Prostate gland (tissue), 2 donors: ENCODE results near the gene SLC44A5.

Experiments
- POLR2A ChIP-seq: fragments of 450-650 bp; IDR thresholded peaks from one replicate; pipeline ENCODE4 v1.6.1; 2016; ENCODE audit warnings: antibody characterized with exemption, mild to moderate bottlenecking
- POLR2AphosphoS5 ChIP-seq: sonication (generic); formaldehyde crosslinking; IDR thresholded peaks from one replicate; pipeline ENCODE4 v1.6.1; 2017; ENCODE audit warnings: antibody characterized with exemption
- TF ChIP-seq, protein P1 (sequence below), 4 experiments: fragments of 200-600 bp in 2 of 4; fragments of 450-650 bp in 2 of 4; sonication (generic) in 2 of 4; IDR thresholded peaks; 1 replicate in 3 of 4; 2 replicates in 1 of 4; pipeline ENCODE4 v1.5.1; 2016 to 2019; ENCODE audit warnings: antibody characterized with exemption in 4 of 4, mild to moderate bottlenecking in 2 of 4, moderate library complexity in 2 of 4

DNA sequence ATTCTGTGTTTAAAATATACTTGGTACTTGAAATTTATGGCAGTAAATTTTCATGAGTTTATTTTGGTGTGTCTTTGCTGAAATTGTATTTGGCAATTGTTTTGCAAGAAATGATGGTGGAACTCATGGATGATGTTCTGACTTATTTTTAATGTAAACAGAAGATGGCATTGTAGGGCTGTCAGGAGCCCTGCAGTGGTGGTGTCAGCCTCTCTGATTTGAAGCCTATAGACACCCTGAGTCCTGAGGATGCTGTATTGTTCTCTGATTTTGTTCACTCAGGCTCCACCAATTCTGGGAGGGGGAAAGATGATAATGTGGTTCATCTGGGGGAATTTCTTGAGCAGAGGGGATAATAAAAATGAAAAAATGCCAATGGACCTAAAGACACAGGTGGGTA lies 396.9 kb downstream of the SLC44A5 start:
- TF ChIP-seq, protein P1, sequence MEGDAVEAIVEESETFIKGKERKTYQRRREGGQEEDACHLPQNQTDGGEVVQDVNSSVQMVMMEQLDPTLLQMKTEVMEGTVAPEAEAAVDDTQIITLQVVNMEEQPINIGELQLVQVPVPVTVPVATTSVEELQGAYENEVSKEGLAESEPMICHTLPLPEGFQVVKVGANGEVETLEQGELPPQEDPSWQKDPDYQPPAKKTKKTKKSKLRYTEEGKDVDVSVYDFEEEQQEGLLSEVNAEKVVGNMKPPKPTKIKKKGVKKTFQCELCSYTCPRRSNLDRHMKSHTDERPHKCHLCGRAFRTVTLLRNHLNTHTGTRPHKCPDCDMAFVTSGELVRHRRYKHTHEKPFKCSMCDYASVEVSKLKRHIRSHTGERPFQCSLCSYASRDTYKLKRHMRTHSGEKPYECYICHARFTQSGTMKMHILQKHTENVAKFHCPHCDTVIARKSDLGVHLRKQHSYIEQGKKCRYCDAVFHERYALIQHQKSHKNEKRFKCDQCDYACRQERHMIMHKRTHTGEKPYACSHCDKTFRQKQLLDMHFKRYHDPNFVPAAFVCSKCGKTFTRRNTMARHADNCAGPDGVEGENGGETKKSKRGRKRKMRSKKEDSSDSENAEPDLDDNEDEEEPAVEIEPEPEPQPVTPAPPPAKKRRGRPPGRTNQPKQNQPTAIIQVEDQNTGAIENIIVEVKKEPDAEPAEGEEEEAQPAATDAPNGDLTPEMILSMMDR (IDR thresholded peaks at IDR 0.05): no peak
- TF ChIP-seq POLR2A: no peak
- no peak for TF ChIP-seq POLR2AphosphoS5
